Measurements from ENCODE around the gene TEK. TPM values are rescaled to one million over a fixed set of nuclear protein-coding genes. Genes with fewer than 3 reads are reported as not detected.

The TEK gene
- total RNA-seq, 2 donors from 2014 or later = not detected

DNA sequence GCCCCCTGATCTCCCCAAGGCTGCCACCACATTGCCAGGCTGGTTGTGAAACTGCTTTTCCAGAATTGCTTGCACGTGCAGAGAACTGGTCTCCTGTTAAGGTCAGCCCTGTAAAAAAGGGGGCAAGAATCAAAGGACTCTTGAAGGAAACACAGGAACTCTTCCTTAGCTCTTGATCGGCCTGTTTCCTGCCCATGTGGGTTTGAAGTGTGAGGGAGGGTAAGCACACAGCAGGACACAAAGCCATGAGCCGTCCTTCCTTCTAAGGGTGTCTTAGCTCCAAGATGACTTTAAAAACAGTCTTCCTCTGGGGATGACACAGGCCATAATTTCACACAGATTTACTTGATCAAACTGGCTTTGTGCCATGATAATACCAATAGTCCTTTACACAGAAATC lies 36.1 kb downstream of the TEK start:
- no peaks in the 10 kb centered on the region for H3K4me1 Mint-ChIP-seq
- no peak overlapping the region for H3K4me3 Mint-ChIP-seq
- no peaks in the 10 kb centered on the region for H3K9me3 Mint-ChIP-seq

GRCh38 chr9:27149651-27150050 lies 40.6 kb downstream of the TEK start:
- Mint-ChIP-seq H3K9me3 (no peaks in the 10 kb centered on the region), H3K4me3 (no peak overlapping the region), H3K27me3 (peaks cover 6% of the 10 kb centered on the region), H3K36me3 (ENCODE audit: low read depth) (no peaks in the 10 kb centered on the region), H3K27ac (no peak overlapping the region), H3K4me1 (no peaks in the 10 kb centered on the region)
- no peak for ATAC-seq (replicated peaks)

More for the DNA sequence above, 36.1 kb downstream of the TEK start:
- Mint-ChIP-seq H3K36me3 (ENCODE audit: low read depth) (no peaks in the 10 kb centered on the region), H3K27ac (no peak overlapping the region), H3K27me3 (peaks cover 8% of the 10 kb centered on the region)
- no peak for ATAC-seq (replicated peaks)

- no peak for ATAC-seq (replicated peaks)
- Mint-ChIP-seq H3K27me3 (peaks cover 6% of the 10 kb centered on the region), H3K36me3 (ENCODE audit: low read depth) (no peaks in the 10 kb centered on the region), H3K4me3 (no peak overlapping the region), H3K4me1 (no peaks in the 10 kb centered on the region), H3K27ac (no peak overlapping the region), H3K9me3 (no peaks in the 10 kb centered on the region)
Observed at GRCh38 chr9:27150746-27151406, 41.9 kb downstream of the TEK start.

DNA sequence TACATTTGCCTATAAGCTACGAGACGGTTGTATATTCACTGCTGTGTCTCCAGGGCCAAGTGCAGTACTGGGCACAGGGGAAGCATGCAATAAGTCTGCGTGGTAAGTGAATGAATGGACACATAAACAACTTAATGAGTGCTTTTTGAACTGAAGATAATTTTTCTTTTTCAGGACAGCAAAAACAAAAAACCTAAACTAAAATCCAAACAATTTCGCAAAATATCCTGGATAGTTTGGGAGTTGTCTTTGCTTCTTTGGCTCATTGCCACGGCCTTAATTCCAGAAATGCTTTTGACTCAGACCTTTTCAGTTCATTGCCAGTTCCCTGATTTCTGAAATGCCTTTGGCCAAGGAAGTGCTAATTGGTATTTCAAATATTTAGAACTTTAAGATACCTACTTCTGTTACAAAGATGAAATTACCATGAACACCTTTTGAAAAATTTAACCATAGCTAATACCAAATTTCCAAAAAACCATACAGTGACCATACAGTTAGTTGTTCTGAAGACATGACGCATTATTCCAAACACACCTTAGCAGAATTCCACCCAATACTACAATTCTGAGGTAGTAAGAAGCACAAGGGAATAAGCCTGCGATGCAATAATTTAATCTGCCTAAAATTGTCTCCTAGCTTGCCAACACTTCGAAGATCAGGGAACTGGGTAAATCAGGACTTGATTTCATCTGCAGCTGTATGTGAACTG lies 42.8 kb downstream of the TEK start:
- no peak for ATAC-seq (replicated peaks)
- no peak overlapping the region for H3K27ac Mint-ChIP-seq
- H3K4me1 Mint-ChIP-seq = no peaks in the 10 kb centered on the region
- H3K36me3 Mint-ChIP-seq (ENCODE audit: low read depth) = no peaks in the 10 kb centered on the region
- no peaks in the 10 kb centered on the region for H3K9me3 Mint-ChIP-seq
- no peak overlapping the region for H3K4me3 Mint-ChIP-seq
- H3K27me3 Mint-ChIP-seq = peaks cover 6% of the 10 kb centered on the region

GRCh38 chr9:27152405-27152718 lies 43.3 kb downstream of the TEK start:
- Mint-ChIP-seq H3K9me3 (no peaks in the 10 kb centered on the region), H3K27ac (no peak overlapping the region), H3K27me3 (peaks cover 6% of the 10 kb centered on the region), H3K4me3 (no peak overlapping the region), H3K36me3 (ENCODE audit: low read depth) (no peaks in the 10 kb centered on the region), H3K4me1 (no peaks in the 10 kb centered on the region)
- ATAC-seq (replicated peaks) = no peak

- Mint-ChIP-seq H3K36me3 (ENCODE audit: low read depth) (no peaks in the 10 kb centered on the region), H3K4me1 (no peaks in the 10 kb centered on the region), H3K9me3 (no peaks in the 10 kb centered on the region), H3K27me3 (no peaks in the 10 kb centered on the region), H3K4me3 (no peak overlapping the region), H3K27ac (no peak overlapping the region)
- ATAC-seq (replicated peaks) = no peak
Observed at GRCh38 chr9:27154908-27155307, 45.9 kb downstream of the TEK start.

GRCh38 chr9:27157097-27157496 lies 48.1 kb downstream of the TEK start:
- Mint-ChIP-seq H3K9me3 (no peaks in the 10 kb centered on the region), H3K27me3 (no peaks in the 10 kb centered on the region), H3K36me3 (ENCODE audit: low read depth) (no peaks in the 10 kb centered on the region), H3K27ac (no peak overlapping the region), H3K4me1 (no peaks in the 10 kb centered on the region), H3K4me3 (no peak overlapping the region)
- no peak for ATAC-seq (replicated peaks)

DNA sequence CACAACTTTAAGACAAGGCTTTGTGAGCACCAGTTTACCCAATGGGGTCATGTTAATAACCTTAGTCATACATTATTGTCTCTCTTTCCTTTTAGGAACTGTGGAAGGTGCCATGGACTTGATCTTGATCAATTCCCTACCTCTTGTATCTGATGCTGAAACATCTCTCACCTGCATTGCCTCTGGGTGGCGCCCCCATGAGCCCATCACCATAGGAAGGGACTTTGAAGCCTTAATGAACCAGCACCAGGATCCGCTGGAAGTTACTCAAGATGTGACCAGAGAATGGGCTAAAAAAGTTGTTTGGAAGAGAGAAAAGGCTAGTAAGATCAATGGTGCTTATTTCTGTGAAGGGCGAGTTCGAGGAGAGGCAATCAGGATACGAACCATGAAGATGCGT lies 48.7 kb downstream of the TEK start:
- ATAC-seq (replicated peaks) = no peak
- Mint-ChIP-seq H3K4me3 (no peak overlapping the region), H3K4me1 (no peaks in the 10 kb centered on the region), H3K36me3 (ENCODE audit: low read depth) (no peaks in the 10 kb centered on the region), H3K27me3 (no peaks in the 10 kb centered on the region), H3K27ac (no peak overlapping the region), H3K9me3 (no peaks in the 10 kb centered on the region)

DNA sequence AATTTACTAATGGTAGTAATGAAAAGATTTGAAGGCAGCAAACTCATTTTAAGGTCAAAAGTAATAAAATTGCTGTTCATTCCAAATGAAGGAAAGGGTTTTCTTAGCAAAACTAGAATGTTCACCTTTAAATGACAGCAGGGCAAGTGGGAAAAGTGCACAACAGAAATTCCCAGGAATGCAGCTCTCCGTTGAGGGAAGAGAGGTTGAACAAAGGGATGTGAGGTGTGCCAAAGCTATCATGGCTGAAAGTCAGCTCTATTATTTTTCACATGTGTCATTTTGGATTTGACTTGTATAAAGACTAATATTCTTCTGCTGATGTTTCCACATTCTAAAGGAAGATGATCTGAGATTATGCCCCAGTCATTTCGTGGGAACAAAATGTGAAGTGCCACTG lies 51.6 kb downstream of the TEK start:
- Mint-ChIP-seq H3K27ac (no peak overlapping the region), H3K4me3 (no peak overlapping the region), H3K36me3 (ENCODE audit: low read depth) (no peaks in the 10 kb centered on the region), H3K9me3 (no peaks in the 10 kb centered on the region), H3K27me3 (peaks cover 6% of the 10 kb centered on the region), H3K4me1 (no peaks in the 10 kb centered on the region)
- no peak for ATAC-seq (replicated peaks)

- Mint-ChIP-seq H3K4me1 (no peaks in the 10 kb centered on the region), H3K9me3 (no peaks in the 10 kb centered on the region), H3K4me3 (no peak overlapping the region), H3K27me3 (peaks cover 6% of the 10 kb centered on the region), H3K27ac (no peak overlapping the region), H3K36me3 (ENCODE audit: low read depth) (no peaks in the 10 kb centered on the region)
- ATAC-seq (replicated peaks) = no peak
Observed at GRCh38 chr9:27162045-27162444, 53.0 kb downstream of the TEK start.

- H3K27me3 Mint-ChIP-seq = peaks cover 6% of the 10 kb centered on the region
- no peak for ATAC-seq (replicated peaks)
- H3K27ac Mint-ChIP-seq = no peak overlapping the region
- no peaks in the 10 kb centered on the region for H3K36me3 Mint-ChIP-seq (ENCODE audit: low read depth)
- no peaks in the 10 kb centered on the region for H3K4me1 Mint-ChIP-seq
- H3K4me3 Mint-ChIP-seq = no peak overlapping the region
- H3K9me3 Mint-ChIP-seq = no peaks in the 10 kb centered on the region
Observed at GRCh38 chr9:27165068-27165467, 56.0 kb downstream of the TEK start.

DNA sequence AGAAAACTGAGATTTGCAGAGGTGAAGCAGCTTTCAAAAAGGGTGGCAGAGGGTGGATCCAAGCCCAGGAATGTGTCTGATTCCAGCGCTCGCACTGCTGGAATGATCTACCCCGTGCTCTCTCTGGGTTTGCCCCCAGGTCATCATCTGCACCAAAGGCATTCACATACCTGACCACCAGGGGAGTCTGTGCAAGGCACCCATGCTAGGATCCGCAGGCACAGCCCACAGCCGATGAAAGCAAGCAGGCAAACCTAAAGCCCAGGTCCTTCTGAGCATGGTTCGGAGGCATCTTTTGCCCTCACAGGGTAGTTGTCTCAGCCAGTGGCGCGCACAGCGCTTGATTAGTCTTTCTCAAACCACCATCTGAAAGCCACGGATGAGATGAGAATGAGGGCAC lies 56.6 kb downstream of the TEK start:
- Mint-ChIP-seq H3K4me3 (no peak overlapping the region), H3K4me1 (no peaks in the 10 kb centered on the region), H3K9me3 (no peaks in the 10 kb centered on the region), H3K27me3 (peaks cover 6% of the 10 kb centered on the region), H3K36me3 (ENCODE audit: low read depth) (no peaks in the 10 kb centered on the region), H3K27ac (no peak overlapping the region)
- no peak for ATAC-seq (replicated peaks)

DNA sequence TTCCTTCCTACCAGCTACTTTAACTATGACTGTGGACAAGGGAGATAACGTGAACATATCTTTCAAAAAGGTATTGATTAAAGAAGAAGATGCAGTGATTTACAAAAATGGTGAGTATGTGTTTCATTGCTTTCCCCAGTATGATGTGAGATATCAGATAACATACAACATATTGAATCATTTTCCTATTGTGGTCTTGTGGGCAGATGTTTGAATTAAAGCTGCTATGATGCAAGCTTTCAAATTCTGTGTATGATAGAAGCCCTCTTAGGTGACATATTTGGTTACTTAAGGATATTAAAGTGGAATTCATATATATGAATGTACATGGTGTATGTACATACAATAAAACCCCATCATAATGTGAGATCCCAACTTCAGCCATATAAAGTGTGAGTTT lies 59.5 kb downstream of the TEK start:
- Mint-ChIP-seq H3K4me3 (no peak overlapping the region), H3K27me3 (peaks cover under 1% of the 10 kb centered on the region), H3K36me3 (ENCODE audit: low read depth) (no peaks in the 10 kb centered on the region), H3K9me3 (peaks cover 4% of the 10 kb centered on the region), H3K27ac (no peak overlapping the region), H3K4me1 (no peaks in the 10 kb centered on the region)
- ATAC-seq (replicated peaks) = no peak

- Mint-ChIP-seq H3K4me1 (no peaks in the 10 kb centered on the region), H3K9me3 (peaks cover 4% of the 10 kb centered on the region), H3K27me3 (no peaks in the 10 kb centered on the region), H3K36me3 (ENCODE audit: low read depth) (no peaks in the 10 kb centered on the region), H3K27ac (no peak overlapping the region), H3K4me3 (no peak overlapping the region)
- no peak for ATAC-seq (replicated peaks)
Observed at GRCh38 chr9:27168951-27169350, 59.9 kb downstream of the TEK start.

DNA sequence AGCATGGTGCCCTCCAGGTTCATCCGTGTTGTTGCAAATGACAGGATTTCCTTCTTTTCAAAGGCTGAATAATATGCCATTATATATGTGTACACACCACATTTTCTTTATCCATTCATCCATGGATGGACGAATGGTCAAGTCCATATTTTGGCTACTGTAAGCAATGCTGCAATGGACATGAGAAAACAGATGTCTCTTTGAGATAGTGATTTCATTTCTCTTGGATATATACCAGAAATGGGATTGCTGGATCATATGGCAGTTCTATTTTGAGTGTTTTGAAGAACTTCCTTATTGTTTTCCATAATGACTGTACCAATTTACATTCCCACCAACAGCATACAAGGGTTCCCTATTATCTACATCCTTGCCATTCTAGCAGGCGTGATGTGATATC lies 67.9 kb downstream of the TEK start:
- Mint-ChIP-seq H3K27me3 (no peaks in the 10 kb centered on the region), H3K4me3 (no peak overlapping the region), H3K9me3 (peaks cover 7% of the 10 kb centered on the region), H3K27ac (no peak overlapping the region), H3K4me1 (no peaks in the 10 kb centered on the region), H3K36me3 (ENCODE audit: low read depth) (no peaks in the 10 kb centered on the region)
- ATAC-seq (replicated peaks) = no peak

Measured in activated T-helper 17 cell treated with anti-CD3 and anti-CD28 coated beads, Interleukin-2, amount 50 U/mL, for 72 hours (primary cell).